NCI-H748 (cell line): ENCODE data around the gene SMIM28.

Experiments
- DNase-seq: peaks from one replicate; lab custom pipeline; 2025; ENCODE audit not compliant: unreplicated experiment; lab: John Stamatoyannopoulos, UW

Gene SMIM28

DNA sequence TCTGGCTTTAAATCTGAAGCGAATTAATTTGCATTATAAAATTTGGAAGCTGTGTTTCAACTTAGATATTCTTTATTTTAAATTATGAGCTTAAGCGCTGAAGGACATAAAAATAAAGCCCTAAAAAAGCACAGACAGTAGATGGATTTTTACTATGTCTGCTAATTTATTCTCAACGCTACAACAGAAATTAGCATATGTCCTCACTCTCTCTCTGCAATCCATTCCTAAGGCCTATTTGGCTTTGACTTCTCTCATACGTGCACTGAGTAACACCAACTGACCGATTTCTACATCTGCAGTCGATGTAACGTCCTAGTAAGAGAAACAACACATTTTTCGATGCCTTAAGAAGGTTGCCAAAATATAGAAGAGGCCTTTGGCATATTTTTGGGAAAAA is 50.0 kb downstream of the SMIM28 start:
- DNase-seq: no peak

DNA sequence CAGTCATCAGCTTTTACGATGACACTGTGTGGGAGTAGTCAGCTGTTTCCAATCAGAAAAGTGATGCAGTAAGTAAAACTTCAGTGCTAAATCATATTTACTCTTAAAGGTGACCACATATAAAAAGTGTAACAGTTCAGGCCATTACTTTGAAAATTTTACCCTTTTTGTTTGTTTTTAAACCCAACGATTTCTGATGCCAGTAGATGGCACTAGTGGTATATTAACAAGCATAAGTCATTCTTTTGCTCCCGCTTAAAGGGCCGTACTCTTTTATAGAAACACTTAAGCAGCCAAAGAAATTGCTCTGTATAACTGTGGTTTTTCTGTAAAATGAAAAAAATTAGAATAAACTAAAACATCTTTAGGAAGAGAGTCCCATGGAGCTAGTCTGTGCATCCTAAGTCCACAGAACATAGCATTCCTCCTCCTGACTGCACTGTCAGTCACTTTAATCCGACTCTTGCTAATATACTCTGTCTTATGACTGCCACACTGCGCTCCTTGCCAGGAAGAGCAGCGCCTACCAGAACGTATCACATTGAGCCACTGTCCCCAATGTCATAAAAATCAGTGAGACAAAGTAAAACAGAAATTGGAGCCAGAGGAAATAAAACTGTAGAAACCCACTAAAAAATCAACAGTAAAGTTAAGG is 51.4 kb downstream of the SMIM28 start:
- peak; percentile 59 for DNase-seq

GRCh38 chr6:138429761-138430160 is 52.1 kb downstream of the SMIM28 start:
- no peak for DNase-seq

DNA sequence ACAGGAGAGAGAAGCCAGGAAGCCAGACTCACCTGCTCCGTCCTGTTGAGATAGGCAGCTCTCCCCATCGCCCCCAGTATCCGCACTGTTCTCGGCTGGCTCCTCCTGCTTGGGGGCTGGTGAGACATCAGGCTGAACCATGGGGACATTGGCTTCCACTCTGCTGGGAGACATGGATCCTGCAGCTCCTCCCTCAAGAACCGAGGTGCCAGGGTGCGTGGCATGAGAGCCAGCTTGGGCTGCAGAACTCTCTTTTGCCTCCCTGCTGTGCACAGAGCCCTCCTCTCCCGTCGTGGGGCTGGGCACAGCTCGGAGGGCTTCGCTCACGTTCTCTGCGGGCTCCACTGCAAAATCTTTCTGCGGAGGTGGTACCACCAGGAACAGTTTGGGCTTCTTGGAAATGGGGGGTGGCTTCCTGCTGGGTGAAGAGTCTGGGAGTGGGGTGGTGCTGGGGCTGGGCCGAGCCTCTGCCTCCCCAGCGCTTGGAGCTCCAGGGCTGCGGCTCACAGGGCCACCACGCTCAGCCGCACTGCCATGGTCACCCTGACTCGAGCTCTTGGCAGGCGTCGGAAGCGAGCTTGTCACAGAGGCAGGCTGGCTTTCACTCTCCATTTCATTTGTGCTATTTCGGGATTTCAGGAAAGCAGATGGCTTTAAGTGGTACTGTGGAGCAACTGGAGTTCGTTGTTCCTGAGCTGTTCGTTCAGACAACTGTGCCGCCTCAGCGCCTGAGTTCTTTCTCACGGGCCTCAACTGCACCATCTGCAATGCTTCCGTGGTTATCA is 52.8 kb downstream of the SMIM28 start:
- no peak for DNase-seq

DNA sequence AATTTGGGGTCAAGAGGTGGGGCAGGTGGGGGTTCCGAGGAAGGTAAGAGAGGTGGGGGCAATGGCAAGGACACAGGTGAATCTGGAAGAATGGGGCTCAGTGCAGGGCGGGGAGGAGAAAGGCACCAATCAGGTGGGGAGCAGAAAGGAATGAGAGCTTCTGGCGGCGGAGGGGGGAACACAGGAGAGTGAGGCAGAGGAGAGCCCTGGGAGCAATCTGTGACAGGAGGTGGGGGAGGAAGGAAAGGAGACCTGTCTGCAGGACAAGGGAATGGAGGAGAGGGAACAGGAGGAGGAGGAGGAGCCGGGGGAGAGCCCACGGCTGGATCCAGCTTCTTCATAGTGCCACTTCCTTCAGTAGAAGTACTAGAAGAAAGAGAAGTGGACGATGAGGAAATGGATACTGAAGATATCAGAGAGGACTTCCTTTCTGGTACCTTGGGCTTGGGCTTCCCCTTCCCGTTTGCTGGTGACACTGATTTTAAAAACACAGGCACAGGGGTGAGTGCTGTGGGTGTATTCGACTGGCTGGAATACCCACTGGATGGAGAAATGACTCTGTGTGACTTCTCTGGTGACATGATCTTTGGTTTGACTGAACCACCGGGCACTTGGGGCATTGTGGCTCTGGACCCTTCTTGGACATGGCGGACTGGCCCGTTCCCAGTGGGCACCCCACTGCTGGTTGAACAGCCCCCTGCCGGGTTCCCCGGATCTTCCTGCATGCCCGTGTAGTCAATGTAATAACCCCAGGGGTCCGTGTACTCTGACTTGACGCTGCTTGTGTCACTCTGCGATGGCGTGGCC is 53.8 kb downstream of the SMIM28 start:
- DNase-seq: no peak

DNA sequence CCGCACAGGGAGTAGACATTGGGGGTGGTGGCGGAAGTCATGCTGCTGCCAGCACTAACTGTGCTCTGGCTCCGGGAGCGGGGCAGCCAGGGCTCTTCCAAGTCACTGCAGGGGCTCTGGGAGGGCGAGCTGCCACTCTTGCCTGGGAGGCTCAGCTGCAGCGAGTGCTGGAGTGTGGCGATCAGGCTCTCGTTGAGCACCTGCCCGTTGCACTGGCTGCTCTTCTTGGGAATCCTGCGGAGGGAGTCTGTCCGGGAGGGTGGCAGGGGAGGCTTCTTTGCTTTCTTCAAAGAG is 54.3 kb downstream of the SMIM28 start:
- no peak for DNase-seq
